ENCODE measurements around the gene DCXR. TPM values are rescaled to one million over a fixed set of nuclear protein-coding genes. Genes with fewer than 3 reads are reported as not detected.
A peak's percentile ranks its signal among the peaks of the same experiment; 100 is the strongest.

Gene DCXR
- total RNA-seq, 2 experiments from 2014 or later = 103 to 119 TPM

- ChIA-PET CTCF (interaction anchor here (0.8 to 2.0 kb wide), 2 partner anchors 13 to 20 kb away, joined by 3 to 8 read pairs; partner anchors contain the start of gene DCXR), POLR2A (interaction anchor here (0.9 to 4.1 kb wide), 3 partner anchors 14 to 27 kb away, joined by 3 to 16 read pairs (median 4); partner anchors contain the start of genes CENPX, DUS1L and LRRC45)
- Mint-ChIP-seq H3K4me3 (peak overlapping the region; percentile 86), H3K9me3 (no peaks in the 10 kb centered on the region), H3K4me1 (ENCODE audit: low read depth) (peaks cover 14% of the 10 kb centered on the region), H3K36me3 (ENCODE audit: low read depth) (peaks cover 14% of the 10 kb centered on the region), H3K27ac (peak overlapping the region; percentile 71), H3K27me3 (no peaks in the 10 kb centered on the region)
- Histone ChIP-seq H3K27me3 (ENCODE audit: control insufficient read depth in 1 of 2, insufficient read depth in 2 of 2, low read length in 2 of 2) (no peaks in the 10 kb centered on the region), H3K9me3 (ENCODE audit: control insufficient read depth in 1 of 2, insufficient read depth in 1 of 2, low read length in 2 of 2) (no peaks in the 10 kb centered on the region), H3K36me3 (ENCODE audit: insufficient read depth, low read length) (peaks cover 20% of the 10 kb centered on the region), H3K4me1 (ENCODE audit: insufficient read depth, low read length) (peaks cover 41% of the 10 kb centered on the region), H3K4me3 (ENCODE audit: low read length) (peak overlapping the region; percentile 53), H3K27ac (ENCODE audit: low read depth in 1 of 2, low read length in 2 of 2) (no peak overlapping the region)
- DNase-seq (no peak), ATAC-seq (ENCODE audit: poor library complexity) (no peak)
- intact Hi-C loops (cut with DNase I, micrococcal nuclease) = loop anchor here (2.0 to 5.0 kb wide), 2 partner anchors 15 to 47 kb away; partner anchors contain the start of genes DUS1L (in 1 of the 2) and FASN (in 1 of the 2)
- no peak for TF ChIP-seq CTCF (IDR thresholded peaks at IDR 0.05)
Observed at GRCh38 chr17:82050152-82050760, 12.8 kb upstream of the DCXR start.

GRCh38 chr17:82049521-82049971, 12.0 kb upstream of the DCXR start:
- CTCF ChIA-PET = interaction anchor here (0.8 to 2.0 kb wide), 2 partner anchors 12 to 19 kb away, joined by 3 to 8 read pairs; partner anchors contain the start of gene DCXR
- intact Hi-C loops (cut with DNase I, micrococcal nuclease) = no loop called here
- peaks cover 9% of the 10 kb centered on the region for H3K36me3 Mint-ChIP-seq (ENCODE audit: low read depth)
- TF ChIP-seq CTCF (IDR thresholded peaks at IDR 0.05) = no peak
- Histone ChIP-seq H3K9me3 (ENCODE audit: control insufficient read depth in 1 of 2, insufficient read depth in 1 of 2, low read length in 2 of 2) (no peaks in the 10 kb centered on the region), H3K27me3 (ENCODE audit: control insufficient read depth in 1 of 2, insufficient read depth in 2 of 2, low read length in 2 of 2) (no peaks in the 10 kb centered on the region), H3K27ac (ENCODE audit: low read depth in 1 of 2, low read length in 2 of 2) (no peak overlapping the region), H3K4me3 (ENCODE audit: low read length) (no peak overlapping the region), H3K36me3 (ENCODE audit: insufficient read depth, low read length) (peaks cover 13% of the 10 kb centered on the region), H3K4me1 (ENCODE audit: insufficient read depth, low read length) (peaks cover 39% of the 10 kb centered on the region)
- H3K9me3 Mint-ChIP-seq = no peaks in the 10 kb centered on the region
- no peak for ATAC-seq (ENCODE audit: poor library complexity)
- POLR2A ChIA-PET = interaction anchor here (0.7 to 0.9 kb wide), 2 partner anchors 12 to 19 kb away, joined by 3 read pairs; partner anchors contain the start of gene DCXR
- H3K27ac Mint-ChIP-seq = no peak overlapping the region
- no peaks in the 10 kb centered on the region for H3K27me3 Mint-ChIP-seq
- peak overlapping the region; percentile 86 for H3K4me3 Mint-ChIP-seq
- DNase-seq = no peak
- H3K4me1 Mint-ChIP-seq (ENCODE audit: low read depth) = peaks cover 14% of the 10 kb centered on the region

GRCh38 chr17:82049106-82049505, 11.6 kb upstream of the DCXR start:
- H3K27ac ChIP-seq (ENCODE audit: low read depth in 1 of 2, low read length in 2 of 2) = no peak overlapping the region
- CTCF ChIA-PET = no interaction called here
- Mint-ChIP-seq H3K36me3 (ENCODE audit: low read depth) (peaks cover 9% of the 10 kb centered on the region), H3K4me3 (peak overlapping the region; percentile 58), H3K9me3 (no peaks in the 10 kb centered on the region), H3K27ac (no peak overlapping the region), H3K4me1 (ENCODE audit: low read depth) (peaks cover 14% of the 10 kb centered on the region), H3K27me3 (no peaks in the 10 kb centered on the region)
- POLR2A ChIA-PET = interaction anchor here (0.7 kb wide), 1 partner anchor 12 kb away, joined by 3 read pairs; the partner anchor contains the start of gene DCXR
- DNase-seq (no peak), ATAC-seq (ENCODE audit: poor library complexity) (no peak)
- H3K9me3 ChIP-seq (ENCODE audit: control insufficient read depth in 1 of 2, insufficient read depth in 1 of 2, low read length in 2 of 2) = no peaks in the 10 kb centered on the region
- peaks cover 9% of the 10 kb centered on the region for H3K36me3 ChIP-seq (ENCODE audit: insufficient read depth, low read length)
- H3K27me3 ChIP-seq (ENCODE audit: control insufficient read depth in 1 of 2, insufficient read depth in 2 of 2, low read length in 2 of 2) = no peaks in the 10 kb centered on the region
- no peak for TF ChIP-seq CTCF (IDR thresholded peaks at IDR 0.05)
- peaks cover 38% of the 10 kb centered on the region for H3K4me1 ChIP-seq (ENCODE audit: insufficient read depth, low read length)
- intact Hi-C loops (cut with DNase I, micrococcal nuclease) = no loop called here
- no peak overlapping the region for H3K4me3 ChIP-seq (ENCODE audit: low read length)
